ENCODE results near the gene SFT2D3.

Gene SFT2D3

DNA sequence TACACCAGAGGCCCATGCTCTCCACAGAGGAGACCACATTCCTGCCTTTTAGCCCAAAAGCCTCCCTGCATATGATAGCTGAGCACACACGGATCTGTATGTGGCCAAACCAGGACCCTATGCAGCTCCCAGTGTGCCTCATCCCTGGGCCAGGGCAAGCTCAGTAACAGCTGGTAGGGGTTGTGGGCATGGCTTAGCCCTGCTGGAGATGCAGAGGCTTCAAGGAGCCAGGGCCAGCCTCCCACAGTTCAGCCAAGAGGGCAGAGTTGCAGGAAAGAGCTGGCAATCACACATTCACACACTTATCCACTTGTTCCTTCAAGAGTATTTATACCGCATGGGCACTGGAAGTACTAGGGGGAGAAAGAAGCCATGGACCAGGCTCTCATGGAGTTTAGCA lies 24.4 kb upstream of the SFT2D3 start:
- Histone ChIP-seq H3K27me3 (ENCODE audit: control insufficient read depth, low read length) (peaks cover 70% of the 10 kb centered on the region), H3K4me3 (ENCODE audit: low read length) (no peak overlapping the region), H3K4me1 (ENCODE audit: control insufficient read depth, low read length) (peaks cover 2% of the 10 kb centered on the region; the same call in 1 of the 2 replicates), H3K4me2 (ENCODE audit: low read length) (no peak overlapping the region), H3K9me2 (replicated peaks; ENCODE audit: control insufficient read depth, low read length) (no peaks in the 10 kb centered on the region), H3K27ac (ENCODE audit: low read depth, low read length) (no peak overlapping the region), H4K20me1 (ENCODE audit: control insufficient read depth, insufficient read depth, low read depth, low read length) (no peaks in the 10 kb centered on the region), H3K9me3 (ENCODE audit: control insufficient read depth, insufficient read depth, low read length) (no peaks in the 10 kb centered on the region), H3F3A (ENCODE audit: control insufficient read depth, insufficient read depth) (no peaks in the 10 kb centered on the region), H3K79me2 (ENCODE audit: control insufficient read depth, low read length) (no peaks in the 10 kb centered on the region), H3K36me3 (ENCODE audit: control insufficient read depth, low read length) (no peaks in the 10 kb centered on the region)
- TF ChIP-seq CTCF (IDR thresholded peaks at IDR 0.05; ENCODE audit: low read depth, low read length, poor library complexity, severe bottlenecking) (no peak), EZH2phosphoT487 (IDR thresholded peaks at IDR 0.05; ENCODE audit: borderline replicate concordance, low read length) (no peak)

- Histone ChIP-seq H3K36me3 (ENCODE audit: control insufficient read depth, low read length) (no peaks in the 10 kb centered on the region), H3K4me2 (ENCODE audit: low read length) (no peak overlapping the region), H3K4me3 (ENCODE audit: low read length) (no peak overlapping the region), H3K27me3 (ENCODE audit: control insufficient read depth, low read length) (peaks cover 66% of the 10 kb centered on the region), H3K9me3 (ENCODE audit: control insufficient read depth, insufficient read depth, low read length) (no peaks in the 10 kb centered on the region), H3F3A (ENCODE audit: control insufficient read depth, insufficient read depth) (no peaks in the 10 kb centered on the region), H3K79me2 (ENCODE audit: control insufficient read depth, low read length) (no peaks in the 10 kb centered on the region), H3K9me2 (replicated peaks; ENCODE audit: control insufficient read depth, low read length) (no peaks in the 10 kb centered on the region), H3K4me1 (ENCODE audit: control insufficient read depth, low read length) (peaks cover 2% of the 10 kb centered on the region; the same call in 1 of the 2 replicates), H3K27ac (ENCODE audit: low read depth, low read length) (no peak overlapping the region), H4K20me1 (ENCODE audit: control insufficient read depth, insufficient read depth, low read depth, low read length) (no peaks in the 10 kb centered on the region)
- TF ChIP-seq EZH2phosphoT487 (IDR thresholded peaks at IDR 0.05; ENCODE audit: borderline replicate concordance, low read length), result no peak
- no peak for TF ChIP-seq CTCF (IDR thresholded peaks at IDR 0.05; ENCODE audit: low read depth, low read length, poor library complexity, severe bottlenecking)
Measured at GRCh38 chr2:127678531-127678930, 22.8 kb upstream of the SFT2D3 start.

- Histone ChIP-seq H3K27ac (ENCODE audit: low read depth, low read length) (no peak overlapping the region), H3K4me2 (ENCODE audit: low read length) (no peak overlapping the region), H3K36me3 (ENCODE audit: control insufficient read depth, low read length) (no peaks in the 10 kb centered on the region), H3K4me3 (ENCODE audit: low read length) (no peak overlapping the region), H4K20me1 (ENCODE audit: control insufficient read depth, insufficient read depth, low read depth, low read length) (no peaks in the 10 kb centered on the region), H3K4me1 (ENCODE audit: control insufficient read depth, low read length) (peaks cover 2% of the 10 kb centered on the region; the same call in 1 of the 2 replicates), H3F3A (ENCODE audit: control insufficient read depth, insufficient read depth) (no peaks in the 10 kb centered on the region), H3K9me3 (ENCODE audit: control insufficient read depth, insufficient read depth, low read length) (no peaks in the 10 kb centered on the region), H3K9me2 (replicated peaks; ENCODE audit: control insufficient read depth, low read length) (no peaks in the 10 kb centered on the region), H3K79me2 (ENCODE audit: control insufficient read depth, low read length) (no peaks in the 10 kb centered on the region), H3K27me3 (ENCODE audit: control insufficient read depth, low read length) (peaks cover 61% of the 10 kb centered on the region)
- TF ChIP-seq CTCF (IDR thresholded peaks at IDR 0.05; ENCODE audit: low read depth, low read length, poor library complexity, severe bottlenecking) (no peak), EZH2phosphoT487 (IDR thresholded peaks at IDR 0.05; ENCODE audit: borderline replicate concordance, low read length) (no peak)
Measured at GRCh38 chr2:127678991-127679390, 22.3 kb upstream of the SFT2D3 start.
